ENCODE data around the gene CCDC106.

Gene CCDC106

GRCh38 chr19:55697698-55698097 is 49.7 kb downstream of the CCDC106 start:
- Histone ChIP-seq H3K4me1 (ENCODE audit: control insufficient read depth, insufficient read depth, low read length) (no peaks in the 10 kb centered on the region), H3K36me3 (ENCODE audit: control insufficient read depth in 2 of 2, insufficient read depth in 1 of 2, low read length in 2 of 2) (peaks cover 14 to 74% of the 10 kb centered on the region in 2 experiments), H3K27ac (ENCODE audit: extremely low read depth, low read depth, low read length) (no peak overlapping the region), H3K4me3 (ENCODE audit: low read depth, low read length) (no peak overlapping the region), H3K9me3 (ENCODE audit: control insufficient read depth, insufficient read depth, low read depth, low read length) (no peaks in the 10 kb centered on the region)
- TF ChIP-seq ZNF146 (tag by site-specific recombination; IDR thresholded peaks at IDR 0.05) = no peak
- TF ChIP-seq ZSCAN16 (tag by site-specific recombination; IDR thresholded peaks at IDR 0.05) = no peak
- no peak for TF ChIP-seq GLIS2 (tag by site-specific recombination; IDR thresholded peaks at IDR 0.05)
- TF ChIP-seq ZNF843 (tag by site-specific recombination; IDR thresholded peaks at IDR 0.05) = no peak
- TF ChIP-seq GLI4 (tag by site-specific recombination; IDR thresholded peaks at IDR 0.05) = no peak
- TF ChIP-seq ZNF404 (tag by site-specific recombination; IDR thresholded peaks at IDR 0.05) = no peak
- no peak for TF ChIP-seq ZNF311 (tag by site-specific recombination; IDR thresholded peaks at IDR 0.05; ENCODE audit: borderline replicate concordance)
- no peak for TF ChIP-seq HOXD13 (CRISPR knock-in tag; IDR thresholded peaks at IDR 0.05; ENCODE audit: borderline replicate concordance)
- no peak for TF ChIP-seq IKZF3 (tag by site-specific recombination; IDR thresholded peaks at IDR 0.05)
- no peak for TF ChIP-seq ZSCAN23 (tag by site-specific recombination; IDR thresholded peaks at IDR 0.05)
- no peak for TF ChIP-seq ZNF211 (tag by site-specific recombination; IDR thresholded peaks at IDR 0.05; ENCODE audit: low read depth)
- TF ChIP-seq YY1 (tag by site-specific recombination; IDR thresholded peaks at IDR 0.05) = no peak
- ChIA-PET CTCF (interaction anchor here (0.7 kb wide), 1 partner anchor 25 kb away, joined by 3 read pairs; no protein-coding TSS in a partner anchor), POLR2A (no interaction called here)

GRCh38 chr19:55698256-55698655 is 50.2 kb downstream of the CCDC106 start:
- H3K27ac ChIP-seq (ENCODE audit: extremely low read depth, low read depth, low read length) = no peak overlapping the region
- H3K36me3 ChIP-seq (ENCODE audit: control insufficient read depth in 2 of 2, insufficient read depth in 1 of 2, low read length in 2 of 2) = peaks cover 14 to 69% of the 10 kb centered on the region in 2 experiments
- H3K9me3 ChIP-seq (ENCODE audit: control insufficient read depth, insufficient read depth, low read depth, low read length) = no peaks in the 10 kb centered on the region
- POLR2A ChIA-PET = no interaction called here
- CTCF ChIA-PET = no interaction called here
- no peaks in the 10 kb centered on the region for H3K4me1 ChIP-seq (ENCODE audit: control insufficient read depth, insufficient read depth, low read length)
- no peak for TF ChIP-seq ZNF16 (tag by site-specific recombination; IDR thresholded peaks at IDR 0.05; ENCODE audit: low read depth)
- no peak overlapping the region for H3K4me3 ChIP-seq (ENCODE audit: low read depth, low read length)

DNA sequence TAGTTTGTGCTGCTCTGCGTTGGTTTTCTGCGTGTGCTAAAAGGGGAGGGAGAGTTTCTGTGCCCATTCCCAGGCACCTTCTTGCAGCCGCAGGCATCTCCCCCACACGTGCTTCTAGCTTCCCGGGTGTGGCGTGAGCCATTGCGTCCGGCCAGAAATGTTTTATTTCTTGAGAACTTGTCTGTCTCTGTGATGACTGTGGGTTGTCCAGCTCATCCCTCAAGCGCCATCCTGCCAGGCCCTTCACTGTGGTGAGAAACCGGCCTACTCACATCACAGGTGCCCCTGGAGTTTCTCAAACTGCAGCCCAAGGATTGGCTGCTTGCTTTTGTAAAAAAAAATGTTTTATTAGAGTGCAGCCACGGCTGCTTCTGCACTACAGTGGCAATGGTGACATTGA is 51.2 kb downstream of the CCDC106 start:
- POLR2A ChIA-PET = no interaction called here
- Histone ChIP-seq H3K36me3 (ENCODE audit: control insufficient read depth in 2 of 2, insufficient read depth in 1 of 2, low read length in 2 of 2) (peaks cover 9 to 66% of the 10 kb centered on the region in 2 experiments), H3K4me3 (ENCODE audit: low read depth, low read length) (no peak overlapping the region), H3K4me1 (ENCODE audit: control insufficient read depth, insufficient read depth, low read length) (no peaks in the 10 kb centered on the region), H3K9me3 (ENCODE audit: control insufficient read depth, insufficient read depth, low read depth, low read length) (no peaks in the 10 kb centered on the region), H3K27ac (ENCODE audit: extremely low read depth, low read depth, low read length) (no peak overlapping the region)
- CTCF ChIA-PET = no interaction called here
- TF ChIP-seq ZNF677 (tag by site-specific recombination; IDR thresholded peaks at IDR 0.05) (no peak), GLI2 (tag by site-specific recombination; IDR thresholded peaks at IDR 0.05; ENCODE audit: borderline replicate concordance, low read depth) (no peak), ZNF791 (tag by site-specific recombination; IDR thresholded peaks at IDR 0.05) (no peak), ZBTB7A (tag by site-specific recombination; IDR thresholded peaks at IDR 0.05; ENCODE audit: low read depth) (no peak), GLIS2 (tag by site-specific recombination; IDR thresholded peaks at IDR 0.05) (no peak), KLF1 (tag by site-specific recombination; IDR thresholded peaks at IDR 0.05) (no peak), ZNF16 (tag by site-specific recombination; IDR thresholded peaks at IDR 0.05; ENCODE audit: low read depth) (no peak), ZNF202 (tag by site-specific recombination; IDR thresholded peaks at IDR 0.05; ENCODE audit: borderline replicate concordance) (no peak), ZNF112 (tag by site-specific recombination; IDR thresholded peaks at IDR 0.05) (no peak), ZNF626 (tag by site-specific recombination; IDR thresholded peaks at IDR 0.05) (no peak)
- TF ChIP-seq, protein P1, sequence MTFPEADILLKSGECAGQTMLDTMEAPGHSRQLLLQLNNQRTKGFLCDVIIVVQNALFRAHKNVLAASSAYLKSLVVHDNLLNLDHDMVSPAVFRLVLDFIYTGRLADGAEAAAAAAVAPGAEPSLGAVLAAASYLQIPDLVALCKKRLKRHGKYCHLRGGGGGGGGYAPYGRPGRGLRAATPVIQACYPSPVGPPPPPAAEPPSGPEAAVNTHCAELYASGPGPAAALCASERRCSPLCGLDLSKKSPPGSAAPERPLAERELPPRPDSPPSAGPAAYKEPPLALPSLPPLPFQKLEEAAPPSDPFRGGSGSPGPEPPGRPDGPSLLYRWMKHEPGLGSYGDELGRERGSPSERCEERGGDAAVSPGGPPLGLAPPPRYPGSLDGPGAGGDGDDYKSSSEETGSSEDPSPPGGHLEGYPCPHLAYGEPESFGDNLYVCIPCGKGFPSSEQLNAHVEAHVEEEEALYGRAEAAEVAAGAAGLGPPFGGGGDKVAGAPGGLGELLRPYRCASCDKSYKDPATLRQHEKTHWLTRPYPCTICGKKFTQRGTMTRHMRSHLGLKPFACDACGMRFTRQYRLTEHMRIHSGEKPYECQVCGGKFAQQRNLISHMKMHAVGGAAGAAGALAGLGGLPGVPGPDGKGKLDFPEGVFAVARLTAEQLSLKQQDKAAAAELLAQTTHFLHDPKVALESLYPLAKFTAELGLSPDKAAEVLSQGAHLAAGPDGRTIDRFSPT (tag by site-specific recombination; IDR thresholded peaks at IDR 0.05) = no peak
